Daoy (cell line): ENCODE measurements around the gene SND1. TPM values are rescaled to one million over a fixed set of nuclear protein-coding genes. Genes with fewer than 3 reads are reported as not detected.

Experiments
- DNase-seq: peaks from one replicate; pipeline ENCODE4 v3.0.0-alpha.2; 2015; ENCODE audit warnings: low read depth
- total RNA-seq: library from RNA; depleted of rRNA; stranded (reverse); fragments of >200 nt; shearing (Covaris generic); gene quantifications from 2 replicates; pipeline ENCODE4 v1.2.3, GENCODE V29; 2014

The SND1 gene
- total RNA-seq, 1 experiment from 2014 or later: 229 TPM

DNA sequence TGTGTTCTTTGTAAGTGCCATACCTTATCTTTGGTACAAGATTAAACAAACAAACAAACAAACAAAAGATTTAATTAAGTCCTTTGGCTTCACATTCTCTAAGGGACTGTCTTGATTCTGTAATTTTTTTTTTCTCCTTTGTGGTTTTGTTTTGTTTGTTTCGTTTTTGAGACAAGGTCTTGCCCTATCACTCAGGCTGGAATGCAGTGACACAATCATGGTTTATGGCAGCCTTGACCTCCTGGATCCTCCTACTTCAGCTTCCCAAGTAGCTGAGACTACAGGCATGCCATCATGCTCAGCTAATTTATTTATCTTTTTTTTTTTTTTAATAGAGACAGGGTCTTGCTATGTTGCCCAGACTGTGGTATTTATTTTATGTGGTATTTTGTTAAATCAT lies 213.5 kb downstream of the SND1 start:
- peak; percentile 69 for DNase-seq

DNA sequence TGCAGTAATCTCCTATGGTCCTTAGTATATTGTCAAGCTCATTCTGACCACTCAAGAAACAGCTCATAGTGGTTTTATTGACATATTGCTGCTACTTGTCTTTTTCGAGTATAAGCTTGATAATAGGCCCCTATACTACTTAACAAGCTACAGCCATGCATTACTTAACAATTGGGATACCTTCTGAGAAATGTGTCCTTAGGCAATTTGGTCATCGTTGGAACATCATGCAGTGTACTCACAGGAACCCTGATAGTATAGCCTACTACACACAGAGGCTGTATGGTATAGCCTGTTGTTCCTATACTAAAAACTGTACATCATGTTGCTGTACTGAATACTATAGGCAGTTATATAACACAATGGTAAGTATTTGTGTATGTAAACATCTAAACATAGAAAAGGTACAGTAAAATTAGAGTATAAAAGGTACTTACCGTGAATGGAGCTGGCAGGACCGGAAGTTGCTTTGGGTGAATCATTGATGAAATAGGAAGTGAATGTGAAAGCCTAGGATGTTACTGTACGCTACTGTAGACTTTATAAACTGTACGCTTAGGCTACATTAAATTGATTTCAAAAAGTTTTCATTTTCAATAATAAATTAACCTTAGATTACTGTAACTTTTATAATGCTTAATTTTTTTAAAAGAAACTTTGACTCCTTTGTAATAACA lies 218.4 kb downstream of the SND1 start:
- no peak for DNase-seq

GRCh38 chr7:127871226-127871625 lies 219.2 kb downstream of the SND1 start:
- no peak for DNase-seq

GRCh38 chr7:127872122-127872521 lies 220.1 kb downstream of the SND1 start:
- no peak for DNase-seq

GRCh38 chr7:127873151-127873550 lies 221.2 kb downstream of the SND1 start:
- DNase-seq: no peak

DNA sequence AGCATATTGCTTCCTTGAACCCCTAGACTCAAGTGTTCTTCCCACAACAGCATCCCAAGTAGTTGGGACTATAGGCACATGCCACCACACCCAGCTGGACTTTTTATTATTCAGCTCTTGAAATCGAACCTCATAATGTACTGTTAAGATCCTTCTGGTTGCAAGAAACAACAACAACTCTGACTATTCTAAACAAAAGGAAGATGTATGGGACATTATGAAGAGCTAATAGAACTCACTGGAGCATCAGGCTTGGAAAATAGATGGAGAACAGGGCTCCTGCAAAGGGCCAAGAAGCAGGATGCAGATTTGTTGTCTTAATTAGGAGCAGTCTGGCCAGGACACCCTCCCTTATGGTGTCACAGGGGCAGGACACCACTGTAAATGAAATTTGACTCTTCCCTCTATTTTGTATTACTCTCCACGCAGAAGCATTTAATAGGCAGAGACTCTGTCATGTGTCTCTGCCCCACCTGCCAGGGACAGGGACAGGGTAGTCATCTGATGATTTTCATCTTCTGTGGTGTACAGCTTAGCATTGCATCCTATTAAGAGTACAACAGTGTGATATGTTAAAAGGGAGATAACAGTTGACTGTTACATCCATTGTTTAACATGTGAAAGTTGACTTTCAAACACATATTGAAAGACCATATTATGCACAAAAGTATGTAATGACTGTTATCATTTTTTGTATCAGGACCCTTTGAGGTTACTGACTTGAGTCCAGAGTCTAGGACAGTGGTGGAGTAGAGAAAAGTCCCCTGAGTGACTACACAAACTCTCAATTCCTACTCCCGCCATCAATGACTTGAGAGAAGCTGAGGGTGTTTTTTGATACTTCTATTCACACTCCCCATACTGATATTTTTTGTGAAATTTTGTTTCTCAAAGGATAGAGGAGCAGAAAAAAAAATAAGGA lies 222.0 kb downstream of the SND1 start:
- no peak for DNase-seq

DNA sequence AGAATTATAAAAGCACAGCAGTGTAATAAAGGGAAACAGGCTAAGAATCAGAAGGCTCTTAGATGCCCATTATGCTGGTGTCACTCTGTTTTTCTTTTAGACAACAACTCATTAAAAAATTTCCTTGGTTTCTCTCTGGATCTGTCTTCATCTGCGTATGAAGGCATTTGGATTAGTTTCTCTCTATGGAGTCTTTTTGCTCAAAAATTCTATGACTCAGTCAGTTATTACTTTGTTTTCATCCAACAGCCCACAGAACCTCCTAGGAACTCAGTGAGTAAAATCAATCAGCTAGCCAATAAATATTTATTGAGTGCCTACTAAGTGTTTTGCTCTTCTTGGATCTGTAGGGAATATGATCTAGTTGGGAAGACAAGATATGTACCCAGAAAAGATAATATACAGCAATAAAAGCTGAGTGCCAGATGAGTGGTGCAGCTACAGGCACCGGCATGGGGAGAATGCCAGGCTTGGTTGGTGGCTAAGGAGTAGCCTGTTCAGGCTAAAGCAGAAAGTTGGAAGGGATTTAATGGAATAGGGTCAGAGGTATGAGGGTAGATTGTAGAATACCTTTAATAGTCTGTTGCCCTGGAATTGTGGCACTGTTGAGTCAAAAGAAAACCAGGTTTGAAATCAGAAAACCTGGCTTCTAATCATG lies 223.1 kb downstream of the SND1 start:
- DNase-seq: no peak

DNA sequence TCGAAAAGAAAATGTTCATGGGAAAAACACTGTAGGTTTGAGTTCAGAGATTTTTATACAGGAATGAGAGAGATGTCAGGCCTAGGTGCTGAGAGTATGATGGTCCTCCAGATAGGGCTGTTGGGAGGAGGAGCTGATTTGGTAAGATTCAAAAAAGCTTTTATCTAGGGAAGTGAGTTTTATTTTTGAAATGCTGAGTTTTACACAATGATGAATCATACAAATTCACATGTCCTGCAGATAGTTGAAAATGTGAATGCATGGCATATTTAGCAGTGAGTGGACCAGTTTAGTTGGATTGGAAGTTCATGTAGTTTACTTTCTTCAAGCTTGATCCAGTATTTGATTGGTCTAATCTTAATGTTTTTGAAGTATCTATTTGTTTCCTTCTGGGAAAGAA lies 224.4 kb downstream of the SND1 start:
- no peak for DNase-seq

DNA sequence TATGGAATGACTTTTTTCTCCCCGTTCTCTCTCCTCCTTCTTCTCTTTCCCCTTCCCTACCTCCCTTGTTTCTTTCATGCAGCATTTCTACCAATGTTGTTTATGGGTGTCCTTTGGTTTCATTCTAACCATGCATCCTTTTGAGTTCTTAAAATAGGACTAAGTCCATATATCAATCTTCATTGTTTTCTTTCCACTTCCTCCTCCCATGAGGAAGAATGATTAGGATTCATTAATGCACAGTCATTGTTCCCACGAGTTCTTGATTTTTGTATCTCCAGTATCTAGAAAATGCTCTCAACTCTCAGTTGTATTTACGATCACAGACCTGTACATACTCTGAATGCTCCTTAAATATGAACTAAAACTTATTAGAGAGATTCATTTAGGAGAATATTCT lies 226.0 kb downstream of the SND1 start:
- DNase-seq: no peak

DNA sequence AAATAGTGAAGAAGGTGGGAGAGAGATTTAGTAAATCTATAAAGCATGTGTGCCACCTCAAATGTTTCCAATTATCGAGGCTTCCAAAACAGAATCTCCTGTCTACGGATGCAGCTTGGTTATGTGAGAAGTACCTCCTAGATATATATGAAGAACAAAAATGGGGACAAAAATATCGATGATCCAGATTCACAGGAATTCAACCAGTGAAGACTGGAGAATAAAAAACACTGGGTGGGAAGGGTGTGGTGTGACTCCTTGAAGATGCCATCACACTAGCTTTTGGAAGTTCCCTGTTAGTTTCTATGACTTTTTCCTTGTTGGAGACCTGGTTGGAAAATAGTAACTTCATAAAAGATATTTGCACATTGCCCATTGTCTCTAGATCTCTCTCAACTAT lies 226.8 kb downstream of the SND1 start:
- DNase-seq: no peak

DNA sequence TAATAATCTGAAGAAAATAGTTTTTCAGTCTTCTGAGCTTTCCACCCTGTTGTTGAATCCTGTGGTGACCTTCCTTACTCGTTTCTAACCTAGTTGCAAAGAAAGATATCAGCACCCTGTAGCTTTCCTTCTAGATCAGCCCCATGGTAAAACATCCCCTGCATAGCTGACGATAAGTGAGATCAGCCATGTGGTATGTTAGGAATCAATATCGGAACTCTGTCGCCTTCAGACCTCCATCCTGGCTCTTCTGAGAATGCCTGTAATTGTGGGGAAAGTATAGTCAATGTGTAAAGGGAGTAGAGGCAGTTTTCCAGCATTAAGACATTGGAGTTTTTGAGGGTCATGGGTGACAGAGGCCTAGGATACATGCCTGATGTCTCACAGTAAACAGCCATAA lies 227.4 kb downstream of the SND1 start:
- DNase-seq: no peak

DNA sequence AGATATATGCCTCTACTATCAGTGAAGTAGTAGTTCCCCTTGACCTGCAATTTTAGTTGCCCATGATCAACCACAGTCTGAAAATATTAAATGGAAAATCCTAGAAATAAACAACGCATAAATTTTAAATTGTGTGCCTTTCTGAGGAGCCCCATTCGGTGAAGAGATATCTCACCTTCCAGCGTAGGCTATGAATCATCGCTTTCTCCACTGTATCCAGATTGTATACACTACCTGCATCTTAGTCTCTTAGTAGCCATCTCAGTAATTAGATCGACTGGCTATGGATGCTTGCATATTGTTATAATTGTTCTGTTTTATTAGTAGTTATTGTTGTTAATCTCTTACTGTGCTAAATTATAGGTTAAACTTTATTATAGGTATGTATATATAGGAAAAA lies 227.9 kb downstream of the SND1 start:
- DNase-seq: no peak

DNA sequence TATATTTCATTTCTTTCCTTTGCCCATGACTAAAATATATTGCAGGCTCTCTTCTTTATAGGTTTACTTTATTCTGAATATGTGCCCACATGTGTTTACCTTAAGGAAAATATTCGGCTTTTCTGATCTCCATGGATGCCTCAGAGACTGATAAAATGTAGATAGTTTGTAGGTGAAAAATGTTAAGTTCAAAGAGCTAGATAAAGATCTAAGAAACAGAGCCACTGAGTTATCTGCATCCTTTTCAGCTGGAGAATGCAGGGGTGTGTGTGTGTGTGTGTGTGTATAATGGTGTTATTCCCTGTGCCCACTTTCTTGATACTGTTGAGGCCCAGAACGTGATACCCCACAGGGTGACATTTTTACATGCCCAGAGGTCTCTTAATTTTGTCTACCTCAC lies 228.5 kb downstream of the SND1 start:
- no peak for DNase-seq

DNA sequence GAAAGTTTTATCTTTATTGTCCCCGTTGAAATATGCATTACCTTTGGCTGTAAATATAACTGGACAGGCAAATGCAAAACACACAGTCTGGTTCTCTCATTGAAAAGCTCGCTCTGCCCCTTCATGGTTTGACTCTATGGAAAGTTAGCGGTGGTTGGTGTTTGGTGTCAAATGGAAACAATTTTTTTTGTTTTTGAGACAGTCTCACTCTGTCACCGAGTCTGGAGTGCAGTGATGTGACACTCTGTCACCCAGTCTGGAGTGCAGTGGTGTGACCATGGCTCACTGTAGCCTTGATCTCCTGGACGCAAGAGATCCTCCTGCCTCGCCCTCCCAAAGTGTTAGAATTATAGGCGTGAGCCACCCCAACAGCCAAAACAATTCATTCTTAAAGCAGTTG lies 229.6 kb downstream of the SND1 start:
- no peak for DNase-seq

DNA sequence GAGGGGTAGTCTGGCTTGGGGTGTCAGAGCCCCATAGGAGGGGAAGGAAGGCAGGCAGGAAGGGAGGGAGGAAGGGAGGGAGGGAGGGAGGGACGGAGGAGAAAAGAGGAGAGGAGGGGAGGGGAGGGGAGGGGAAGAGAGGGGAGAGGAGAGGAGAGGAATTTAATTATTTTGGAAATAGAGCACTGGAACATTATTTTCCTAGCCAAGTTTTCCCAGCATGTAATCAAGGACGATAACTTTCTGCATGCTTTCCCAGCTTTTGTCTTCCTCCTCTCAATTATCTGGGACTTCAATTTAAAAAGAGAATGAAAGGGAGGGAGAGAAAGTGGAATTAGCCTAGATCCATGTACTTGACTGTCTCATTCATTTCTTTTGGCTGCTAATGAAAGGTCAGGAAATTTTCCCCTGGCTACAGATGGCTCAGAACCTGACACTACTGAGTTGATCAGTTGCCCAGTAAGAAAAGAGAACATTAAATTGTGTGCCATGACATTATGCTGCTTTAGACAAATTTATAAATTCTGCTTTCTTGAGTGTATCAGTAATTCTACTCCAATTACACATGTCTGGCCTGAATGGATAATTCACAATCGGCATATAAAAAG lies 230.4 kb downstream of the SND1 start:
- no peak for DNase-seq

DNA sequence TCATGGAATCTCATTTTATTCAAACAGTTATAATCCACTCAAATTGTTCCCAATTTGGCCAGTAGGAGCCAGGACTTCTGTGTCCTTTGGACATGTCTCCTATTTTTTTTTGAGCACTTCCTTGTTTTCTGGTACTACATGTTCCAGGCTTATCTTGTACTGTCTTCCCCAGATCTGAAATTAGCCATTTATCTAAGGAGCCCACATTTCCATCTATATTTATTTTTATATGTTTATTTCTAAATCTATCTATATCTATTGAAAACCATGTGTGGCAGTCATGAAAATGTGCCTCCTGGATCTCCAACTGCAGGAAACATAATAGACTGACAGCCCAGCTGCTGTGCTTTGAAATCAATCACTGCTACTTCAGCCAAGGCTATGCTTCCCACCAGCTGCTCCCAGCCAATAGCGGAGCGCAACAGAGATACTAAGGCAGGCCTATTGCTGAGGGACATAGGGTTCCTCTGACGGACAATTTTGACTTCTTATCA lies 232.1 kb downstream of the SND1 start:
- DNase-seq: no peak

- no peak for DNase-seq
Observed at GRCh38 chr7:127885222-127885772, 233.3 kb downstream of the SND1 start.

GRCh38 chr7:127885843-127886242 lies 233.8 kb downstream of the SND1 start:
- peak; percentile 75 for DNase-seq

DNA sequence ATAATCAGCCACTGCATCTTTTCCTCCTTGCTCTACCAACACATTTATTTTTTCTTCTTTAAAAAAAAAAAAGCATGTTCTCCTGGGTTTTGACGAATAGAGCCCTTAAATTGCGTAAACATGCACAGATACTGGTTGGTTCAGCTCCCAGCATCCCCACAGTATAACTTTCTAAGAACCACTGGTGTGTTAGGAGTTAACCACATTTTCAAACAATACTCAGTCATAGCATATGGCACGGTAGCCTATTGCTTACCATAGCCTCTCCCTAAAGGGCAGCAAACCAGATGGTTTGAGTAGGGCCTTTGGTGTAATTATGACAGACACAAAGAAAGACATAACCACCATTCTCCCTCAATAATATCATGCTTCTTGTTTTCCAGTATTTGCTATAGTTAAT lies 234.3 kb downstream of the SND1 start:
- no peak for DNase-seq

GRCh38 chr7:127887096-127887495 lies 235.1 kb downstream of the SND1 start:
- DNase-seq: no peak

DNA sequence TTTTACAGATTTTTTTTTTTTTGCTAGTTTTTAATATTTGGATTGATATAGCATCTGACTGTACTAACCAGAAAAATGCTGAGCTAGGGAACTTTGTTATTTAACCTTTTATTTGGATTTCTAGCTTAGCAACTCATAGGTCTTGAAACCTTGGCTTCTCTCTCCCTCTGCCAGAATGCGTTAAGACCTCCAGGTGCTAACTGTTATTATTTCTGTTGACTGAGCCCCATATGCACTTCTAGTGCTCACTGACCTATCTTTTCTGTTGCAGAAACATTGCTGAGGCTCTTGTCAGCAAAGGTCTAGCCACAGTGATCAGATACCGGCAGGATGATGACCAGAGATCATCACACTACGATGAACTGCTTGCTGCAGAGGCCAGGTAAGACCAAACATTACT lies 235.6 kb downstream of the SND1 start:
- no peak for DNase-seq

DNA sequence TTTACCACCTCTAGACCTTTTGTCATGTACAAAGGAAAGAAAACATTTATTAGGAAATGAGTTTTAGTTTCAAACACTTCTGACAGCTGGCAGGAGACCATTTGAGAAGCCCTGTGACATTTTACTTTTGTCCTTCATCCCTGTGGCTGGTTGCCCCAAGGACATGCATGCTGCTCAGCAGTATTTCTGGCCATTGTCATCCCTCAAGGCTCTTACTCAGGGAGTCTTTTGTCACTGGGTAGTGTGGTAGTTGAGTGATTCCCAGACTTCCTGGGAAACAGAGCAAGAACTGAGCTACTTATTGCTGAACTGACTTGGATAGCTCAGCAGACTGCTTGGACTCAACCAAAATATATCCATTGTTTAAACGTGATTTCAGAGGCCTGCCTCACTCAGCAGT lies 236.4 kb downstream of the SND1 start:
- DNase-seq: no peak
